OCI-LY7 (cell line): ENCODE data around the gene COL8A1. TPM values are rescaled to one million over a fixed set of nuclear protein-coding genes. Genes with fewer than 3 reads are reported as not detected.

Source experiments
- BruUV-seq: library from RNA; stranded (reverse); fragments of 400-500 nt; replicated peaks from 2 replicates; lab custom pipeline; 2021; lab: Mats Ljungman, UMichigan
- CTCF ChIA-PET: fragments of 300-600 bp; sonication (Branson Sonifier 250); formaldehyde crosslinking; loops from one replicate; lab custom pipeline; 2022; ENCODE audit warnings: antibody characterized with exemption; ENCODE audit not compliant: unreplicated experiment; lab: Charles Lee
- POLR2A ChIA-PET: fragments of 300-600 bp; sonication (Branson Sonifier 250); formaldehyde crosslinking; loops from one replicate; lab custom pipeline; 2022; ENCODE audit warnings: antibody characterized with exemption; lab: Charles Lee
- DNase-seq: peaks from one replicate; pipeline ENCODE4 v3.0.0-alpha.2; 2015; ENCODE audit warnings: low spot score
- H2AFZ ChIP-seq: fragments of 200-600 bp; sonication (generic), shearing (Covaris generic); 2 replicates; pipeline ENCODE4 v1.6.1; 2014; ENCODE audit warnings: mild to moderate bottlenecking, antibody characterized with exemption, low read length, moderate library complexity
- H3K27ac ChIP-seq: fragments of 200-600 bp; sonication (generic); 2 replicates; pipeline ENCODE4 v1.5.1; 2014; ENCODE audit warnings: mixed run types, low read depth, mild to moderate bottlenecking, moderate library complexity, low read length, inconsistent platforms; ENCODE audit not compliant: poor library complexity, severe bottlenecking
- H3K36me3 ChIP-seq: fragments of 200-600 bp; sonication (generic); 2 replicates; pipeline ENCODE4 v1.6.1; 2014; ENCODE audit warnings: mild to moderate bottlenecking, antibody characterized with exemption, low read length, moderate library complexity, mixed read lengths; ENCODE audit not compliant: insufficient read depth
- H3K4me1 ChIP-seq: fragments of 200-600 bp; sonication (generic); 2 replicates; pipeline ENCODE4 v1.5.1; 2014; ENCODE audit warnings: mild to moderate bottlenecking, low read length; ENCODE audit not compliant: insufficient read depth, poor library complexity, severe bottlenecking
- H3K4me2 ChIP-seq: fragments of 200-600 bp; sonication (generic); 2 replicates; pipeline ENCODE4 v1.6.1; 2014; ENCODE audit warnings: mild to moderate bottlenecking, low read length
- H3K4me3 ChIP-seq: fragments of 200-600 bp; sonication (generic); 2 replicates; pipeline ENCODE4 v1.5.1; 2014; ENCODE audit warnings: mild to moderate bottlenecking, low read depth, low read length; ENCODE audit not compliant: poor library complexity, severe bottlenecking
- H3K79me2 ChIP-seq: fragments of 200-600 bp; sonication (generic); 2 replicates; pipeline ENCODE4 v1.6.1; 2016; ENCODE audit warnings: low read depth, mild to moderate bottlenecking, low read length, moderate library complexity, mixed read lengths; ENCODE audit not compliant: insufficient read depth
- H3K9me2 ChIP-seq: fragments of 200-600 bp; sonication (generic); 2 replicates; pipeline ENCODE4 v1.6.1; 2016; ENCODE audit warnings: mild to moderate bottlenecking, low read length, mixed read lengths; ENCODE audit not compliant: insufficient read depth
- H3K9me3 ChIP-seq: fragments of 200-600 bp; sonication (generic); 2 replicates; pipeline ENCODE4 v1.6.1; 2014; ENCODE audit warnings: mild to moderate bottlenecking, mixed run types, low read length, mixed read lengths
- H4K20me1 ChIP-seq: fragments of 200-600 bp; sonication (generic); 2 replicates; pipeline ENCODE4 v1.6.1; 2014; ENCODE audit warnings: mild to moderate bottlenecking, antibody characterized with exemption, low read length, moderate library complexity, mixed read lengths; ENCODE audit not compliant: insufficient read depth
- CTCF ChIP-seq: fragments of 200-600 bp; sonication (generic); conservative IDR thresholded peaks from 2 replicates; pipeline ENCODE4 v1.5.1; 2014; ENCODE audit warnings: mild to moderate bottlenecking, antibody characterized with exemption, low read length, moderate library complexity, mixed read lengths
- EZH2phosphoT487 ChIP-seq: fragments of 200-600 bp; sonication (generic); IDR thresholded peaks from 2 replicates; pipeline ENCODE4 v1.6.1; 2018; ENCODE audit warnings: low read depth, borderline replicate concordance, mild to moderate bottlenecking, mixed run types, antibody characterized with exemption, low read length, moderate library complexity, mixed read lengths
- intact Hi-C: fragments of 100-400 bp; cut with micrococcal nuclease; formaldehyde crosslinking; loops from one replicate; pipeline ENCODE4 v1.10.0; 2022; ENCODE audit not compliant: unreplicated experiment
- total RNA-seq, 2 experiments: library from RNA; depleted of rRNA in 1 of 2; stranded (reverse); fragments of >200 nt in 1 of 2; shearing (Covaris generic) in 1 of 2; gene quantifications; 2 replicates each; pipeline ENCODE4 v1.2.3, GENCODE V29; 2014 to 2022

COL8A1 gene
- total RNA-seq, 2 experiments from 2014 or later, result 0.10 TPM; not detected in 1

- H3K9me3 ChIP-seq, result no peaks in the 10 kb centered on the region
- ChIA-PET POLR2A (interaction anchor here (0.6 to 1.0 kb wide), 4 partner anchors 19 to 422 kb away, joined by 3 to 4 read pairs (median 3); no protein-coding TSS in a partner anchor), CTCF (no interaction called here)
- no TSS peak for BruUV-seq
- no peaks in the 10 kb centered on the region for H3K79me2 ChIP-seq
- TF ChIP-seq CTCF (no peak), EZH2phosphoT487 (no peak)
- H4K20me1 ChIP-seq, result no peaks in the 10 kb centered on the region
- no peaks in the 10 kb centered on the region for H3K9me2 ChIP-seq
- no peak overlapping the region for H2AFZ ChIP-seq
- intact Hi-C loops, result no loop called here
- H3K4me3 ChIP-seq, result no peak overlapping the region
- H3K36me3 ChIP-seq, result no peaks in the 10 kb centered on the region
- no peaks in the 10 kb centered on the region for H3K4me1 ChIP-seq
- H3K4me2 ChIP-seq, result no peak overlapping the region
- no peak overlapping the region for H3K27ac ChIP-seq
- DNase-seq, result no peak
Observed at GRCh38 chr3:99777708-99778107, 139.3 kb downstream of the COL8A1 start.

- no peak for TF ChIP-seq CTCF
- no peak for TF ChIP-seq EZH2phosphoT487
- H2AFZ ChIP-seq, result no peak overlapping the region
- no peaks in the 10 kb centered on the region for H3K36me3 ChIP-seq
- ChIA-PET POLR2A (no interaction called here), CTCF (no interaction called here)
- DNase-seq, result no peak
- H3K4me1 ChIP-seq, result no peaks in the 10 kb centered on the region
- H3K9me3 ChIP-seq, result no peaks in the 10 kb centered on the region
- intact Hi-C loops, result no loop called here
- no peak overlapping the region for H3K4me3 ChIP-seq
- no peak overlapping the region for H3K27ac ChIP-seq
- H3K9me2 ChIP-seq, result no peaks in the 10 kb centered on the region
- H3K79me2 ChIP-seq, result no peaks in the 10 kb centered on the region
- no peaks in the 10 kb centered on the region for H4K20me1 ChIP-seq
- H3K4me2 ChIP-seq, result no peak overlapping the region
- BruUV-seq, result no TSS peak
Observed at GRCh38 chr3:99780749-99781148, 142.4 kb downstream of the COL8A1 start.

GRCh38 chr3:99781761-99782160, 143.4 kb downstream of the COL8A1 start:
- Histone ChIP-seq H3K79me2 (no peaks in the 10 kb centered on the region), H3K36me3 (no peaks in the 10 kb centered on the region), H3K9me2 (no peaks in the 10 kb centered on the region), H3K9me3 (no peaks in the 10 kb centered on the region), H3K4me3 (no peak overlapping the region), H3K4me2 (no peak overlapping the region), H3K4me1 (no peaks in the 10 kb centered on the region), H4K20me1 (no peaks in the 10 kb centered on the region), H3K27ac (no peak overlapping the region), H2AFZ (no peak overlapping the region)
- no peak for TF ChIP-seq EZH2phosphoT487
- DNase-seq, result no peak
- intact Hi-C loops, result no loop called here
- POLR2A ChIA-PET, result interaction anchor here (0.7 to 1.5 kb wide), 3 partner anchors 11 to 646 kb away, joined by 3 read pairs; no protein-coding TSS in a partner anchor
- CTCF ChIA-PET, result no interaction called here
- no TSS peak for BruUV-seq
